SK-MEL-5 (cell line): ENCODE data around the gene TUNAR. TPM values are rescaled to one million over a fixed set of nuclear protein-coding genes. Genes with fewer than 3 reads are reported as not detected.
"Not testable (repeated sequence)": the region's sequence is repeated elsewhere in the genome, so short reads cannot be mapped to it uniquely, and the experiment has no call there.

Experiments used
- DNase-seq: peaks from one replicate; pipeline ENCODE4 v3.0.0-alpha.2; 2016; ENCODE audit warnings: low read depth, low spot score
- in situ Hi-C: cut with HindIII; loops from 2 replicates; pipeline ENCODE4 v1.10.0; 2016; ENCODE audit warnings: low sequenced_read_pairs, high pct_unique_total_duplicates, low pct_unique_long_range_greater_than_20kb
- total RNA-seq: library from RNA; depleted of rRNA; stranded (reverse); fragments of >200 nt; shearing (Covaris generic); gene quantifications from 2 replicates; pipeline ENCODE4 v1.2.3, GENCODE V29; 2014; rRNA removed

Gene TUNAR
- total RNA-seq, 1 experiment from 2014 or later, result 0.05 TPM

- no peak for DNase-seq
- in situ Hi-C loops, result no loop called here
Measured at GRCh38 chr14:95944462-95944861, 67.8 kb downstream of the TUNAR start.

DNA sequence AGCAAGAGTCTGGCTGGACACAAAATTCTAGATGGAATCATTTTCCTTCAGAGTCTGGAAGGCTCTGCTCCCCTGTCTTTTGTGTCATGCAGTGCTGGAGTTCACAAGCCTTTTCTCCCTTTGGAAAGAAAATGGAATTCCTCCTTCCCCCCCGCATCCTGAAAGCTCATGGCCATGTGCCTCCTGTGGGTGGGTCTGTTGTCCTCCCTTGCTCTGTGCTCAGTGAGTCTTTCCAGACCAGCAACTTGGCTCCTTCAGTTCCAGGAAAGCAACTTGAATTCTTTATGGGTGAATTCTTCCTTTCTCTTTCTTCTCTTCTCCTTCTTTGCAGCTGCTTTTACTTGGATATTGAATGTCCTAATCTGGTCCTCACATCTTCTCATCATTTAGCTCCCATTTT, 70.2 kb downstream of the TUNAR start:
- in situ Hi-C loops, result no loop called here
- DNase-seq, result no peak

- in situ Hi-C loops, result no loop called here
- DNase-seq, result no peak
Measured at GRCh38 chr14:95948558-95948981, 71.9 kb downstream of the TUNAR start.

- in situ Hi-C loops, result no loop called here
- no peak for DNase-seq
Measured at GRCh38 chr14:95951359-95951758, 74.7 kb downstream of the TUNAR start.

DNA sequence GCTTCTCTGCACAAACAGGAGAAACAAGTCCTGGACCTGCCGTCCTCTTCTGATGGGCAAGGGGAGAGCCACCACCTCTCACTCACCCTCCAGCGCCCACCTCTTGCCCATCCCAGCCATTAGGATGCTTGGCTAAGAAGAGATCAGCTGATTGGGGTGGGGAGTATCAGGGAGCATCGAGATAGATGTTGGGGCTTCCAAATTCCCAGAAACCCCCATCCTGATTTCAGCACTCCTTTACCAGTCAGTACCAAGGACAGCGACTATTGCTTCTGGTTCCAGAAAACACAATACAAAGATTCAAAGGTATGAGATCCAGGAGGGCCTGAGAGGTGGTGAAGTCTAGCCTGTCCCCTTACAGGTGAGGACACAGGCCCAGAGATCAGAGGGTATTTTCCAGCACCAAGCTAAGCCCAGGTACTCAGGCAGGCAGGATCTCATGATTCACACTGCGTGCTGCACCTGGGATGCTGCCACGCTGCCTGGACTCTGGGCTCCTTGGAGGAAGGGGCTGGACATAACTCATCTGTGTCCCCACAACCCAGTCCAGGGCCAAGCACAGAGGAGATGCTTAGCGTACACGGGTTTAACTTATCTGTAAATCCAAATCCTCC, 76.6 kb downstream of the TUNAR start:
- DNase-seq, result no peak
- in situ Hi-C loops, result no loop called here

DNA sequence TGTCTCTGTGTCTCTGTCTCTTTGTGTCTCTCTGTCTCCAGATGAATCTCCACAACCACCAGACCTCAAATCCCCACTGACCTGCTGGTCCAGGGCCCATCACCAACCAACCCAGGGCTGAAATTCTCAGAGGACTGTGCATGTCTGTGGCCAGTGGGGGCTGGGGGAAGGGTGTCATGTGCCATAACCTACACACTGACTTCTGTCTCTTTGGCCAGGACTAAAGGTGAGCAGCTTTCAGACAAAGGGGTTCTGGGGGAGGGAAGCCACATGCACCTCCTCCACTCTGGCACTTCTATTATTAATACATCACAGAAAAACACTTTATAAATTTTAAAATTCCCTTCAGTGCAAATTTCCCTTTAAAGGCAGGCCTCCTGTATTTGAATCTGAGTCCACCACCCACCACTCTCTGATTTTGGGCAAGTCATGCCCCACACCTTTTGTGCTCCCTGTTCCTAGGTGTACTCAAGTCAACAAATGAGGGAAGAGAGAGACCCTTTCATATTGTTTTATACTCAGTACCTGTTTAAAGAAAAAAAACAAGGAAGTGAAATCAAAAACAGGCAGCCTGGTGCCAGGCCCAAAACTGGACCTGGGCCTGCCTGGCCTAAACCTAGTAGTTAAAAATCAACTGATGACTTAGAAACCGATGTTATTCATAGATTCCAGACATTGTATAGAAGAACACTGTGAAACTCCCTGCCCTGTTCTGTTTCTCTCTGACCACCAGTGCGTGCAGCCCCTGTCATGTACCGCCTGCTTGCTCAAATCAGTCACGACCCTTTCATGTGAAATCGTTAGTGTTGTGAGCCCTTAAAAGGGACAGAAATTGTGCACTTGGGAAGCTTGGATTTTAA, 80.2 kb downstream of the TUNAR start:
- in situ Hi-C loops, result no loop called here
- no peak for DNase-seq

GRCh38 chr14:95958105-95958504, 81.5 kb downstream of the TUNAR start:
- in situ Hi-C loops, result no loop called here
- no peak for DNase-seq

DNA sequence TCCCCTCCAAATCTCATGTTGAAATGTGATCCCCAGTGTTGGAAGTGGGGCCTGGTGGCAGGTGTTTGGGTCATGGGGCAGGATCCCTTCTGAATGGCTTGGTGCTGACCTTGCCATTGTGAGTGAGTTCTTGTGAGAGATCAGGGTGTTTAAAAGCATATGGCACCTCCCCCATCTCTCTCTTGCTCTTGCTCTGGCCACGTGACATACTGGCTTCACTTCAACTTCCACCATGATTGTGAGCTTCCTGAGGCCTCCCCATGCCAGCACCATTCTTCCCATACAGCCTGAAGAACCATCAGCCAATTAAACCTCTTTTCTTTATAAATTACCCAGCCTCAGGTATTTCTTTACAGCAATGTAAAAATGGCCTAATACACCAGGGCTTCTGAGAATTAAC, 82.7 kb downstream of the TUNAR start:
- no peak for DNase-seq
- in situ Hi-C loops, result no loop called here

DNA sequence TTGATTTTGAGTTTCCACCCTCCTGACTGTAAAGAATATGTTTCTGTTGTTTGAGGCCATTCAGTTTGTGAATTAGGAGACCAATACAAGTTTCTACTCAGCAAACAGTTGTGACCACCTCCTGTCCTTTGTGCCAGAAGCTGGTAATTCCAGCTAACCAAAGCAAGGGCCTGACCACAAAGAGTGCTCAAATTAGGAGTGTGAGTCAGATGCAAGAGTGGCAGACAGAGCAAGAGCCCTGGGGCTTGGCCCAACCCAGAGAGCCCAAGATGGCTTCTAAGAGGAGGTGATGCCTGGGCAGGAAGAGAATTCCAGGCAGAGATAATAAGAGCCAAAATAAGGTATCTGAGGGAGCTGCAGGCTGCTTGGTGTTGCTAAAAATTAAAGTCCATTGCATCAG, 84.8 kb downstream of the TUNAR start:
- no peak for DNase-seq
- in situ Hi-C loops, result no loop called here

- in situ Hi-C loops, result no loop called here
- no peak for DNase-seq
Measured at GRCh38 chr14:95964901-95965300, 88.3 kb downstream of the TUNAR start.

GRCh38 chr14:95968048-95968447, 91.4 kb downstream of the TUNAR start:
- DNase-seq, in situ Hi-C loops: not testable (repeated sequence)

Other genes with a start within 250 kb of the TUNAR start
- gene TCL1B, start 190.4 kb upstream of the TUNAR start, total RNA-seq, result not detected in 2 replicates
- gene TCL1A, start 162.7 kb upstream of the TUNAR start, total RNA-seq, result 0.48 TPM in 1 of 2 replicates, not detected in the other
- gene C14orf132, start 162.5 kb downstream of the TUNAR start, total RNA-seq, result 0.77 and 0.87 TPM in 2 replicates